Raji (cell line): Measurements from ENCODE around the gene CTSE.

Experiments used
- POLR2A ChIP-seq: IDR thresholded peaks from 2 replicates; pipeline ENCODE4 v1.6.1; 2011; ENCODE audit warnings: low read depth, low read length, control low read depth; ENCODE audit not compliant: insufficient read depth

Gene CTSE

GRCh38 chr1:206021008-206021625, 2.6 kb downstream of the CTSE start:
- no peak for TF ChIP-seq POLR2A

- no peak for TF ChIP-seq POLR2A
These were observed 3.2 kb downstream of the CTSE start for GRCh38 chr1:206020393-206021007.

GRCh38 chr1:206015071-206015470, 8.6 kb downstream of the CTSE start:
- TF ChIP-seq POLR2A, result no peak

- TF ChIP-seq POLR2A, result no peak
These were observed 9.1 kb downstream of the CTSE start for GRCh38 chr1:206014601-206015000.

GRCh38 chr1:206013026-206013795, 10.5 kb downstream of the CTSE start:
- no peak for TF ChIP-seq POLR2A

- peak; percentile 79 for TF ChIP-seq POLR2A
These were observed 11.4 kb downstream of the CTSE start for GRCh38 chr1:206012086-206012859.

- TF ChIP-seq POLR2A, result no peak
These were observed 12.6 kb downstream of the CTSE start for GRCh38 chr1:206011057-206011456.

GRCh38 chr1:206010060-206010459, 13.6 kb downstream of the CTSE start:
- TF ChIP-seq POLR2A, result no peak

GRCh38 chr1:206006946-206007345, 16.7 kb downstream of the CTSE start:
- no peak for TF ChIP-seq POLR2A

GRCh38 chr1:206005778-206006180, 17.9 kb downstream of the CTSE start:
- no peak for TF ChIP-seq POLR2A

GRCh38 chr1:206005234-206005633, 18.5 kb downstream of the CTSE start:
- no peak for TF ChIP-seq POLR2A

GRCh38 chr1:206004826-206005225, 18.9 kb downstream of the CTSE start:
- TF ChIP-seq POLR2A, result no peak

- no peak for TF ChIP-seq POLR2A
These were observed 19.6 kb downstream of the CTSE start for GRCh38 chr1:206003854-206004800.
